ENCODE data around the gene CTR9. TPM values are rescaled to one million over a fixed set of nuclear protein-coding genes. Genes with fewer than 3 reads are reported as not detected.

Gene CTR9
- total RNA-seq, 6 experiments from 2014 or later, result 15.9 to 38.9 (median 20.0) TPM

DNA sequence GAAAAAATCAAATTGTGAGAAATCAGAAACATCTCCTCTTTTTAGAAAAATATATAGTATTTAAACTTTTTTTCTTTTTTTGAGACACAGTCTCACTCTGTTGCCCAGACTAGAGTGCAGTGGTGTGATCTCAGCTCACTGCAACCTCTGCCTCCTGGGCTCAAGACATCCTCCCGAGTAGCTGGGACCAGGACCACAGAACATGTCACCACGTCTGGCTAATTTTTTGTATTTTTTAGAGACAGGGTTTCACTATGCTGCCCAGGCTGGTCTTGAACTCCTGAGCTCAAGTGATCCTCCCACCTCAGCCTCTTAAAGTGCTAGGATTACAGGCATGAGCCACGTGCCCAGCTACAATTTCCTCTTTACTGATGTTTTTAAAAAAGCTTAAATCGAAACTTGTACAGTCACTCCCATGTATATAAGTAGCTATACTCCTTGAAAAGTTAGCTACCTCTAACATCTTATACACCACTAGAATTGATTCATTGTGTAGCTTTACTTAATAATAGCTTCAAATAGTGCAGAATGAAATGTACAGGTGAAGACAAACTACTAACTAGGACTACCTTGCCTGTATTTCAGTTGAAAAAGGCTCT is 47.4 kb downstream of the CTR9 start:
- no peaks in the 10 kb centered on the region for H3K4me1 ChIP-seq
- H3K27ac ChIP-seq, result no peak overlapping the region
- no peak for ATAC-seq
- DNase-seq, result no peak
- no peaks in the 10 kb centered on the region for H3K27me3 ChIP-seq
- intact Hi-C loops (cut with DNase I), result loop anchor here in 1 of 2 donors (10.0 kb wide), 1 partner anchor 226 kb away; no protein-coding TSS in a partner anchor
- H3K9me3 ChIP-seq, result no peaks in the 10 kb centered on the region
- 48% methylated on average over 4 of the region's 4 CpGs for WGBS (ENCODE audit: insufficient coverage, low coverage, low lambda C conversion rate, missing lambda C conversion rate)
- no peak overlapping the region for H3K4me3 ChIP-seq
- TF ChIP-seq, protein P1, sequence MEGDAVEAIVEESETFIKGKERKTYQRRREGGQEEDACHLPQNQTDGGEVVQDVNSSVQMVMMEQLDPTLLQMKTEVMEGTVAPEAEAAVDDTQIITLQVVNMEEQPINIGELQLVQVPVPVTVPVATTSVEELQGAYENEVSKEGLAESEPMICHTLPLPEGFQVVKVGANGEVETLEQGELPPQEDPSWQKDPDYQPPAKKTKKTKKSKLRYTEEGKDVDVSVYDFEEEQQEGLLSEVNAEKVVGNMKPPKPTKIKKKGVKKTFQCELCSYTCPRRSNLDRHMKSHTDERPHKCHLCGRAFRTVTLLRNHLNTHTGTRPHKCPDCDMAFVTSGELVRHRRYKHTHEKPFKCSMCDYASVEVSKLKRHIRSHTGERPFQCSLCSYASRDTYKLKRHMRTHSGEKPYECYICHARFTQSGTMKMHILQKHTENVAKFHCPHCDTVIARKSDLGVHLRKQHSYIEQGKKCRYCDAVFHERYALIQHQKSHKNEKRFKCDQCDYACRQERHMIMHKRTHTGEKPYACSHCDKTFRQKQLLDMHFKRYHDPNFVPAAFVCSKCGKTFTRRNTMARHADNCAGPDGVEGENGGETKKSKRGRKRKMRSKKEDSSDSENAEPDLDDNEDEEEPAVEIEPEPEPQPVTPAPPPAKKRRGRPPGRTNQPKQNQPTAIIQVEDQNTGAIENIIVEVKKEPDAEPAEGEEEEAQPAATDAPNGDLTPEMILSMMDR (IDR thresholded peaks at IDR 0.05), result no peak
- peaks cover 36 to 76% (median 61%) of the 10 kb centered on the region in 4 donors for H3K36me3 ChIP-seq

DNA sequence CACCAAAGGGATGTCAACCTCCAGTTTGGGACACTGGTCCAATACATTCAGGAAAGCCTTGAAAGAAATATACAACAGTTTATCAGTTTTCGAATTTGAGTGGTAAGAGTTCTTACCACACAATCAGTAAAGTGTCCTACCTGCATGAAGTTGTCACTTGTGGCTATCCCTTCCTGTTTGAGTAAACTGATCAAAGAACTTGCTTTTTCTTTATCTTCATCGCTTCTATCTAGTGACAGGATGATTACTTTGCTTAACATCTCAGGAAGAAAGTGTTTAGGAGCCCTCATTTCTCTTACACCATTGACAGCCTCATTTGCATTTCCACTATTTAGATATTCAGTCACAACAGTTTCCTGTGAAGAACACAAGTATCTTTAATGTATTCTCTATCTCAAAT is 49.2 kb downstream of the CTR9 start:
- Histone ChIP-seq H3K27me3 (no peaks in the 10 kb centered on the region), H3K4me1 (peaks cover 0 to 1% (median 0%) of the 10 kb centered on the region in 4 donors), H3K9me3 (no peaks in the 10 kb centered on the region), H3K27ac (no peak overlapping the region), H3K36me3 (peaks cover 42 to 95% (median 79%) of the 10 kb centered on the region in 4 donors), H3K4me3 (no peak overlapping the region)
- ATAC-seq, result no peak
- TF ChIP-seq, protein P1 (IDR thresholded peaks at IDR 0.05), result no peak
- TF ChIP-seq POLR2A (IDR thresholded peaks at IDR 0.05), result no peak
- DNase-seq, result no peak
- intact Hi-C loops (cut with DNase I), result no loop called here
- 85% methylated on average over 2 of the region's 2 CpGs for WGBS (ENCODE audit: insufficient coverage, low coverage, low lambda C conversion rate, missing lambda C conversion rate)

DNA sequence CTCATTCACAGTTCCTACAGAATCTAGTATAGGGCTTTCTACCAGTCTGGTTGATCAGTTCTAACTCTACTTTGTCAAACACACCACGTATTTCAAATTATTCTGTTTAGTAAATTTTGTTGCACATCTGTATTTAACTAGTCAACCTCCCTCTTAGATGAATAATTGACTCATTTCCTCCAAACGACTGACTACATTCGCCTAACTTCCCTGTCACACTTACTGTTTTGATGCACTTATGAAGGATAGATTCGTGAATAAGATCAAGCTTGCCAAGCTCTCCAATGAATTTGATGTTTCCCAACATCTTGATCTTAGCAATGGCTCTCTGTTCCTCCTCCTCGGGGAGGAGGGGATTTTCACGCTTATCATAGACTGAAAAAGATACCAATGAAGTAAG is 52.6 kb downstream of the CTR9 start:
- Histone ChIP-seq H3K27ac (no peak overlapping the region), H3K9me3 (no peaks in the 10 kb centered on the region), H3K27me3 (no peaks in the 10 kb centered on the region), H3K4me1 (peaks cover 0 to 19% (median 8%) of the 10 kb centered on the region in 4 donors), H3K4me3 (no peak overlapping the region), H3K36me3 (peaks cover 42 to 83% (median 72%) of the 10 kb centered on the region in 4 donors)
- intact Hi-C loops (cut with DNase I), result no loop called here
- ATAC-seq (no peak), DNase-seq (no peak)
- 65% methylated on average over 6 of the region's 6 CpGs for whole genome bisulfite sequencing (ENCODE audit: insufficient coverage, low coverage, low lambda C conversion rate, missing lambda C conversion rate)
- TF ChIP-seq, protein P1 (IDR thresholded peaks at IDR 0.05), result no peak
- no peak for TF ChIP-seq POLR2A (IDR thresholded peaks at IDR 0.05)

DNA sequence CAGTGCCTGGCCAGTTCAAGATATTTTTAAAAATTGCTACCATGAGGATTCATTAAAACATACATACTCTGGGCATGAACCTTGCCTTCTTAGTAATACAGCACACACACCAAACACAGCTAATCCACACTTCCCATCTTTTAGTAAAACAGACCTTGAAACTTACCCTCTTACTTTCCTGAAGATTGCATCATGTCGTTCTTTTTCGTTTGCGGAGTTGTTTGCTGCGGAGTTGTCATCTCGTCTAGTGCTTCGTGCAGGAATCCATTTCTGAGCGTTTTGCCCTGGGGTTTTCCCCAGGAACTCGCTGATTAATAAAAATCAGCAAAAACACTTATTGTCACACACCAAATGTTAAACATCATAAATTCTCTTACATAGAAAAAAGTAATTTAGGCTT is 54.7 kb downstream of the CTR9 start:
- no peak overlapping the region for H3K4me3 ChIP-seq
- peaks cover 25 to 63% (median 55%) of the 10 kb centered on the region in 4 donors for H3K36me3 ChIP-seq
- H3K9me3 ChIP-seq, result no peaks in the 10 kb centered on the region
- H3K27ac ChIP-seq, result no peak overlapping the region
- intact Hi-C loops (cut with DNase I), result no loop called here
- WGBS (ENCODE audit: insufficient coverage, low coverage, low lambda C conversion rate, missing lambda C conversion rate), result 40% methylated on average over 8 of the region's 8 CpGs
- H3K27me3 ChIP-seq, result no peaks in the 10 kb centered on the region
- H3K4me1 ChIP-seq, result peaks cover 0 to 23% (median 10%) of the 10 kb centered on the region in 4 donors
- ATAC-seq (no peak), DNase-seq (no peak)
- TF ChIP-seq, protein P1 (IDR thresholded peaks at IDR 0.05), result no peak
- no peak for TF ChIP-seq POLR2A (IDR thresholded peaks at IDR 0.05)
